NCI-H1436 treated with DMSO at 0.1 percent for 48 hours (cell line): ENCODE data around the gene CD1C.
"Not testable (repeated sequence)": the region's sequence is repeated elsewhere in the genome, so short reads cannot be mapped to it uniquely, and the experiment has no call there.

Experiments used
- DNase-seq: peaks from one replicate; lab custom pipeline; 2025; lab: John Stamatoyannopoulos, UW

Gene CD1C

DNA sequence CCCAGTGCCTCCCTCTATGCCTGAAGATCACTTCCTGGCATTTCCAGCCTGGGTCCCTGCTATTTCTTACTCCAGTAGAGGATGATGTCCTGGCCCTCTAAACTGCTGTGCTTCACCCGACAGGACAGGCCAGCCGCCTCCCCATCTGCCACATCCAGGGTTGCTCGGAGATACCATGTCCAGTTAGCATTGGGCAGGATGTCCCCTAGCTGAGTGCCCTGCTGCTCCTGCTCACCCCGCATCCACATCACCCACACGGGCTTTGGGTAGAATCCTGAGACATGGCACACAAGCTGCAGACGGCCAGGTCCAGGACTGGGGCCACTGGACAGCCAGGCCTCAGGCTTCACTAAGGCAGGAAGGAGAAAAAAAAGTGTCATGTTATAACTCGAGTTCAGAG is 39.6 kb downstream of the CD1C start:
- DNase-seq = no peak

DNA sequence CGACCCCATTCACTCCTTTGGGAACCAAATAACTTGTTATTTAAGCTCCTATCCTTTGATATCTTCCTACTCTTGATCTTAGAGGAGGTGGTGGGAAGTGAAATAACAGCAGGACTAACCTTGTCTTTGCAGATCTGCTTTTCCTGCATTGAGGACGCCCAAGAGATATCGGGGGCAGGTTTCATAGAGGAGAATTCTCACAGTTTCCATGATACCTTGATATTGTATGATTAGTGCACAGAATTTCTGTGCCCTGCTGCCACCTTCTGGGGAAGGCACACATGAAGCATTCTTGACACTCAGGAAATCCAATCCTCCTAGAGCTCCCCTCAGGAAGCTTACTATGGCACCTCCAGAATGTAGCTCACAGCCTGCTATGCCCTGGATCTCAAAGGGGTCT is 40.0 kb downstream of the CD1C start:
- no peak for DNase-seq

DNA sequence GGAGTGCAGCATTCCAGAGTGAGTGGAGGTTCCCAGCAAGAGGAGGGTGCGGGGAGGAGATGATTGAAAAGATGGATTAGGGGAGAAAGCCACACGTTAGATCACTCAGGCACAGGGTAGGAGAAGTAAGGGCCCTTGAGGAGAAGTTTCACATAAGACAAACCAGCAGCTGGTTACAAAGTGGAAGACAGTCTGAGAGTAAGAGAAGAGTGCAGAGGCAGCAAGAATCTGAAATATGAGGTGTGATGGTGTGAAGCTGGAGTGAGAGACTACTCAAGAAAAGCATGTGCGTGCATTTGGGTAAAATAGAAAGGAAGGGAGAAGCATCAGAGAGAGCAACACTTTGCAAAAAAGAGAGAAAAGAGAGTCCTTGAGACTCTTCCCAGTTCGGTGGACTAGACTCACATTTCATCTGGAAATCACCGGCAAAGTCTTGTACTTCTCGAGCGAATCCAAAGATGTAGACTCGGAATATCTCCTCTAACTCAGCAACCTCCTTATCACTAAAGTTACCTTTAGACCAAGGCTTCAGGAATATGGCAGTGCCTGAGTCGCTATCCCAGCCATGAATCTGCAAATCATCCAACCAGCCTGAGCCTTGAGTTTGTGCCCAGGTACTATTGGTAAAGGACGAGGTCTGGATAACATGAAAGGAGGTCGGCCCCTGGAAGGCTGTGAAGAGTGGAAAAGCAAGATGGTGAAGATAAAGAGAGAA is 40.8 kb downstream of the CD1C start:
- DNase-seq = no peak

DNA sequence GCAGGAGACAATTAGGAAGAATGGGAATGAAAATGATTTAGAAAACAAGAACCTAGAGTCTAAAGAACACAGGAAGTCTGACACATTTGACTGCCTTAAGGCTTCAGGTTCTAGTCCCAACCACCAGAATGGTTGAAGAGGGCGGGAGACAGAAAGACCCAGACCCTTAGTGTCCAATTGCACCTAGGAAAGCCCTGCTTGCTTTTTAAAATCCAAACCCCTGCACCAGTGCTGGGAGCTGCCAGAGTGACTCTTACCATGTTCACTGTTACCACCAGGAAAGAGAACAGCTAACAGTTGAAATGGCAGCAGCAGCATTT is 41.3 kb downstream of the CD1C start:
- no peak for DNase-seq

DNA sequence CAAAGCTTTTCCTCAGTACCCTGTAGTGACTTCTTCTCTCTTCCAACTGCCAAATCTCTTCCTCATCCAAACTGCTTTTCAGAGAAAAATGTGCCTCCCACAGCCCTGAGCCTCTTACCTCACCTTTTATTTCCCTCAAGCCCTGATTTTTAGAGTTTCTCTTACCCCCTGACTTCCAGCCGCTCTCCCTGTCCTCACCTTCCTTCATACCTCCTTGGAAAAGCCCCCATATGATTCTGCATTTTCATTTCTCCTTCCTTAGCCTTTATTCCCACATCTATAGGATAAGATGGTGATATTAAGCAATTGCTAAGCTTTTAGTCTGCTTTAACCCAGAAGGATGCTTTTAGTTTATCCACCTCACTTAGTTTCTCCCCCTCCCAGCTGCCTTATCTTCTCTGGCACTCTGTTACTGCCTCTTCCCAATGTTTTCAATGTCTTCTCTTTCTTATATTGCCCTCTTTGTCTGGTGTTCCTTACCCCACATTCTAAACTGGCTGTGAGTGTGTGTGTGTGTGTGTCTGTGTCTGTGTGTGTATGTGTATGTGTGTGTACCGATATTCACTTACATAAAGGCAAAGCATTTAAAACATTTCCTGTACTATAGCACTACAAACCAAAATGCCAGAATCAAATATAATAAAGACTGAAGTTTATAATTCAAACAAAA is 41.9 kb downstream of the CD1C start, which contains the start of gene CD1B:
CD1B (minus strand) TSS at position 51 of the 670 bp plus-strand sequence. CDS start 108 bp downstream, outside the sequence.
- no peak for DNase-seq

DNA sequence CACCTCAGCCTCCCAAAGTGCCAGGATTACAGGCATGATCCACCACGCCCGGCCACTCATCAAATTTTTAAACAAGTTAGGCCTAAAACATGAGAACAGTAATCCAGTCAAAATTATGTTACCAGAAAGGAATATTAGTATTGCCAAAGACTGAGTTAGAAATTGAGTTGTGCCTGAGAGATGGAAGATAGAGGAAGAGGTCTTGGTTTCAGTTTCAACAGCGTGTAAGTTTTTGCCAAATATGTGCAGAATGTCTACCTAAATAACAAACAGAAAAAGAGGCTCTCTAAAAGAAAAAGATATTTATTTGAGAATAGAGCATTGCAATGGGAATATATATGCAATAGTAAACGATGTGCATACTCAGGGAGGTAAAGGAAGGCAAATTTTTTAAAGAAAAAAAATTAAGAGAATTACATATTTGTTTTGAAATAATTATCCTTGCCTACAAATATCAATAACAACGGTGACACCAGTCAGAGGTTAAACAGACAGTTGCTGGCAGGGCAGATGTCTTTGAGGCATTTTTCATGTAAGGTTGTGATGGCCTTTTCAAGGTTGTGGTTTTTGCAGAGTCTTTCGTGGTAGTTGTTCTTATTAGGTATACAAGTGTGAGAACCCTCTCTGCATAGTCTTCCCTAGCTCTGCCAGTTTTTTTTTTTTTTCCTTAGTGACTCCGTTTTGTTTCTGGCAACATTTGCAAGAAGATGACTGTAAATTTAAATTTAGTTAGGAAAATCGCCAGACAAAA is 43.9 kb downstream of the CD1C start:
- no peak for DNase-seq

DNA sequence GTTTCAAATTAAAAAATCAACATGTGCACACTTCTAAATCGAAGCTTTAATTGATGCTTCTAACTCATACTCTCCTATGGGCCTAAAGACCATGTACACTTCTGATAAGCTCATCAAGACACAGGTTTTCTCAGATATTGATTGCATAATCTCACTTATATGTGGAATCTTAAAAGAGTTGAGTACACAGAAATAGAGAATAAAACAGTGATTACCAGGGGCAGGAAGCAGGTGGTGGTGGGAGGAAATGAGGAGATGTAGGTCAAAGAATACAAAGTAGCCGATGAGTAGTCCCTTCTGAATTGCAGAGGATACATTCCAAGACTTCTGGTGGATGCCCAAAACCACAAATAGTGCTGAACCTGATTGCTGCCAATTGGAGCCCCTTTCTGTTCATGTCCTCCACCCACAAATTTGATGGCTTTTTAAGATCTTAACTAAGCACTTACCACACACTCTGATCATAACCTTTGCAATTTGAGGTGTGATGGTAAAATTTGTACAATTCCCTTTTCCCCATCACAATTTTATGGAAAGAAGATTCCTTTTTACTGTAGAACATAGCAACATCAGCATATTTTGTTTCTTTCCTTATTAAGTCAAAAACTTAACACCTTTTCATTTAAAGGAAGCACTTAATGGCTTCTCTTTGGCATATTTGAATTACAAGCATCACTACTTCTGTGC is 44.9 kb downstream of the CD1C start:
- DNase-seq = no peak

DNA sequence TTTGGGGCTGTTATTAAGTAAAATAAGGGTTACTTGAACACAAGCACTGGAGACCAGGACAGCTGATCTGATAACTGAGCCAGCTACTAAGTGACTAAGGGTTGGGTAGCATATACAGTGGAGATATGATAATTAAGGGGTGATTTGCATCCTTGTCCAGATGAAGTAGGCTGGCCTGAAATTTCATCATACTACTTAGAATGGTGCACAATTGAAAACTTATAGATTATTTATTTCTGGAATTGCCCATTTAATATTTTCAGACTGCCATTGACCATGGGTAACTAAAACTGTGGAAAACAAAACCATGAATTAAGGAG is 45.5 kb downstream of the CD1C start:
- no peak for DNase-seq

DNA sequence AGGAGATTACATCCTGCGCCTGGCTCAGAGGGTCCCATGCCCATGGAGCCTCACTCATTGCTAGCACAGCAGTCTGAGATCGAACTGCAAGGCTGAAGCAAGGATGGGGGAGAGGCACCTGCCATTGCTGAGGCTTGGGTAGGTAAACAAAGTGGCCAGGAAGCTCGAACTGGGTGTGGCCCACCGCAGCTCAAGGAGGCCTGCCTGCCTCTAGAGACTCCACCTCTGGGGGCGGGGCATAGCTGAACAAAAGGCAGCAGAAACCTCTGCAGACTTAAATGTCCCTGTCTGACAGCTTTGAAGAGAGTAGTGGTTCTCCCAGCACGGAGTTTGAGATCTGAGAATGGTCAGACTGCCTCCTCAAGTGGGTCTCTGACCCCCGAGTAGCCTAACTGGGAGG is 46.7 kb downstream of the CD1C start:
- not testable (repeated sequence) for DNase-seq
